K562 (cell line): ENCODE results near the gene PPIL6. TPM values are rescaled to one million over a fixed set of nuclear protein-coding genes. Genes with fewer than 3 reads are reported as not detected.

Experiments used
- BRD9 ChIP-seq: fragments of 450-650 bp; IDR thresholded peaks from 2 replicates; pipeline ENCODE4 v1.6.1; 2018; ENCODE audit warnings: low read depth; ENCODE audit not compliant: partially characterized antibody
- CEBPG ChIP-seq, 3 experiments: fragments of 200-800 bp in 1 of 3; sonication (Bioruptor generic) in 1 of 3; sonication (generic) in 1 of 3; formaldehyde crosslinking in 1 of 3; IDR thresholded peaks in 2 of 3; conservative IDR thresholded peaks in 1 of 3; 2 replicates each; pipeline versions ENCODE4 v1.6.1 to v1.8.0; 2016 to 2022; ENCODE audit warnings: missing compliant biosample characterization in 2 of 3, missing genetic modification characterization in 2 of 3, mild to moderate bottlenecking in 1 of 3, missing genetic modification reagents in 1 of 3
- CHD1 ChIP-seq: fragments of 200-600 bp; sonication (generic); IDR thresholded peaks from one replicate; pipeline ENCODE4 v1.6.1; 2012; ENCODE audit warnings: mild to moderate bottlenecking, moderate library complexity, low read length, inconsistent platforms
- ETV1 ChIP-seq: fragments of 450-650 bp; conservative IDR thresholded peaks from 2 replicates; pipeline ENCODE4 v1.6.1; 2016; ENCODE audit warnings: missing genetic modification characterization, control low read depth, low read depth, missing compliant biosample characterization
- FIP1L1 ChIP-seq: fragments of 200-400 bp; formaldehyde crosslinking; IDR thresholded peaks from 2 replicates; pipeline ENCODE4 v1.6.1; 2018; ENCODE audit warnings: mild to moderate bottlenecking, low read depth, low read length; ENCODE audit not compliant: poor library complexity, severe bottlenecking
- HIVEP1 ChIP-seq: fragments of 250-450 bp; sonication (Bioruptor Pico); IDR thresholded peaks from 2 replicates; pipeline ENCODE4 v1.4.0; 2020; ENCODE audit warnings: mild to moderate bottlenecking
- MBD2 ChIP-seq: sonication (generic); IDR thresholded peaks from 2 replicates; pipeline ENCODE4 v1.6.1; 2016; ENCODE audit warnings: low read depth, borderline replicate concordance
- MTA1 ChIP-seq: fragments of 450-650 bp; IDR thresholded peaks from 2 replicates; pipeline ENCODE4 v1.6.1; 2017; ENCODE audit warnings: borderline replicate concordance
- NR3C1 ChIP-seq: sonication (generic); formaldehyde crosslinking; IDR thresholded peaks from 2 replicates; pipeline ENCODE4 v1.8.1; 2022; ENCODE audit warnings: missing genetic modification reagents
- RFX7 ChIP-seq: fragments of 250-450 bp; sonication (Bioruptor Pico); IDR thresholded peaks from 2 replicates; pipeline ENCODE4 v1.5.1; 2021; ENCODE audit warnings: mild to moderate bottlenecking
- SAP30 ChIP-seq: fragments of 200-600 bp; sonication (generic); IDR thresholded peaks from 2 replicates; pipeline ENCODE4 v1.6.1; 2012; ENCODE audit warnings: borderline replicate concordance, low read depth, mild to moderate bottlenecking, moderate library complexity, low read length, control low read depth, inconsistent platforms; ENCODE audit not compliant: insufficient read depth, poor library complexity, severe bottlenecking
- TAF9B ChIP-seq: fragments of 450-650 bp; IDR thresholded peaks from 2 replicates; pipeline ENCODE4 v1.6.1; 2018; ENCODE audit warnings: mild to moderate bottlenecking; ENCODE audit not compliant: partially characterized antibody
- ZNF3 ChIP-seq: fragments of 250-450 bp; sonication (Bioruptor Pico); IDR thresholded peaks from 2 replicates; pipeline ENCODE4 v1.5.0; 2021; ENCODE audit warnings: mild to moderate bottlenecking, moderate library complexity
- ZNF507 ChIP-seq: conservative IDR thresholded peaks from 2 replicates; pipeline ENCODE4 v1.6.1; 2017; ENCODE audit warnings: missing genetic modification characterization, missing compliant biosample characterization
- ZNF561 ChIP-seq: fragments of 450-650 bp; formaldehyde crosslinking; conservative IDR thresholded peaks from 2 replicates; pipeline ENCODE4 v1.4.0; 2020; ENCODE audit warnings: mild to moderate bottlenecking, moderate library complexity
- ZNF586 ChIP-seq: fragments of 450-650 bp; formaldehyde crosslinking; conservative IDR thresholded peaks from 2 replicates; pipeline ENCODE4 v1.4.0; 2020; ENCODE audit warnings: mild to moderate bottlenecking, moderate library complexity
- polyA plus RNA-seq, 8 experiments: library from polyadenylated mRNA; depleted of rRNA in 4 of 8; stranded (reverse) in 5 of 8; unstranded in 3 of 8; fragments of >200 nt; fragmentation: Nextera tagmentation in 2 of 8; fragmentation: Illumina TruSeq in 1 of 8; extraction: Ambion mirVana in 2 of 8; extraction: Trizol in 1 of 8; gene quantifications; 2 replicates each; pipeline versions ENCODE4 v1.2.1 to v1.2.3, GENCODE V29; 2011 to 2014; ENCODE audit warnings: inconsistent platforms in 1 of 8, missing spikeins in 1 of 8
- total RNA-seq, 7 experiments: library from RNA; depleted of rRNA in 6 of 7; stranded (reverse); fragments of >200 nt in 6 of 7; fragmentation: Illumina TruSeq in 2 of 7; extraction: Trizol in 2 of 7; gene quantifications; 2 replicates each; pipeline versions ENCODE4 v1.2.1 to v1.2.3, GENCODE V29; 2011 to 2021; ENCODE audit warnings: low replicate concordance in 1 of 7
- TF ChIP-seq, protein P1 (sequence below), 2 experiments: fragments of 450-650 bp; IDR thresholded peaks; 2 replicates each; pipeline ENCODE4 v1.6.1; 2016
- TF ChIP-seq, protein P2 (sequence below), 2 experiments: fragments of 450-650 bp; IDR thresholded peaks; 2 replicates each; pipeline ENCODE4 v1.6.1; 2018; ENCODE audit warnings: mild to moderate bottlenecking in 2 of 2, low read depth in 1 of 2; ENCODE audit not compliant: partially characterized antibody in 2 of 2
- TF ChIP-seq, protein P3 (sequence below): fragments of 250-450 bp; sonication (Bioruptor Pico); IDR thresholded peaks from 2 replicates; pipeline ENCODE4 v1.8.0; 2022; ENCODE audit warnings: inconsistent platforms, mild to moderate bottlenecking, moderate library complexity, borderline replicate concordance

PPIL6 gene
- total and polyA plus RNA-seq, 9 of the 15 experiments (the other 6 are each of a cell fraction or from before 2014, with no cell fraction given), result 0.03 to 0.98 (median 0.41) TPM; not detected in 1

GRCh38 chr6:109381061-109381746, 59.2 kb downstream of the PPIL6 start (continued):
- TF ChIP-seq SAP30 (peak; percentile 50), FIP1L1 (no peak), BRD9 (peak; percentile 46), MBD2 (no peak), ZNF3 (CRISPR knock-in tag) (no peak), RFX7 (CRISPR knock-in tag) (no peak), ZNF586 (no peak), MTA1 (no peak), TAF9B (no peak), NR3C1 (CRISPR knock-in tag) (0 out of 2 replicates have a peak, but pooled peaks have one; percentile 20), HIVEP1 (no peak), ETV1 (tag) (peak; percentile 80), ZNF561 (CRISPR knock-in tag) (no peak), CHD1 (peak; percentile 54), CEBPG (CRISPR knock-in tag; IDR thresholded peaks at IDR 0.05) (0 out of 2 replicates have a peak, but pooled peaks have one; percentile 28), CEBPG (tag; conservative IDR thresholded peaks at IDR 0.05 in 1 of 2, IDR thresholded peaks at IDR 0.05 in 1 of 2) (no peak), ZNF507 (no peak)
- TF ChIP-seq, protein P1, sequence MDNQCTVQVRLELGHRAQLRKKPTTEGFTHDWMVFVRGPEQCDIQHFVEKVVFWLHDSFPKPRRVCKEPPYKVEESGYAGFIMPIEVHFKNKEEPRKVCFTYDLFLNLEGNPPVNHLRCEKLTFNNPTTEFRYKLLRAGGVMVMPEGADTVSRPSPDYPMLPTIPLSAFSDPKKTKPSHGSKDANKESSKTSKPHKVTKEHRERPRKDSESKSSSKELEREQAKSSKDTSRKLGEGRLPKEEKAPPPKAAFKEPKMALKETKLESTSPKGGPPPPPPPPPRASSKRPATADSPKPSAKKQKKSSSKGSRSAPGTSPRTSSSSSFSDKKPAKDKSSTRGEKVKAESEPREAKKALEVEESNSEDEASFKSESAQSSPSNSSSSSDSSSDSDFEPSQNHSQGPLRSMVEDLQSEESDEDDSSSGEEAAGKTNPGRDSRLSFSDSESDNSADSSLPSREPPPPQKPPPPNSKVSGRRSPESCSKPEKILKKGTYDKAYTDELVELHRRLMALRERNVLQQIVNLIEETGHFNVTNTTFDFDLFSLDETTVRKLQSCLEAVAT (IDR thresholded peaks at IDR 0.05), result peak in 1 of 2 experiments; percentile 32; a peak in 1 of 4 replicates
- TF ChIP-seq, protein P2, sequence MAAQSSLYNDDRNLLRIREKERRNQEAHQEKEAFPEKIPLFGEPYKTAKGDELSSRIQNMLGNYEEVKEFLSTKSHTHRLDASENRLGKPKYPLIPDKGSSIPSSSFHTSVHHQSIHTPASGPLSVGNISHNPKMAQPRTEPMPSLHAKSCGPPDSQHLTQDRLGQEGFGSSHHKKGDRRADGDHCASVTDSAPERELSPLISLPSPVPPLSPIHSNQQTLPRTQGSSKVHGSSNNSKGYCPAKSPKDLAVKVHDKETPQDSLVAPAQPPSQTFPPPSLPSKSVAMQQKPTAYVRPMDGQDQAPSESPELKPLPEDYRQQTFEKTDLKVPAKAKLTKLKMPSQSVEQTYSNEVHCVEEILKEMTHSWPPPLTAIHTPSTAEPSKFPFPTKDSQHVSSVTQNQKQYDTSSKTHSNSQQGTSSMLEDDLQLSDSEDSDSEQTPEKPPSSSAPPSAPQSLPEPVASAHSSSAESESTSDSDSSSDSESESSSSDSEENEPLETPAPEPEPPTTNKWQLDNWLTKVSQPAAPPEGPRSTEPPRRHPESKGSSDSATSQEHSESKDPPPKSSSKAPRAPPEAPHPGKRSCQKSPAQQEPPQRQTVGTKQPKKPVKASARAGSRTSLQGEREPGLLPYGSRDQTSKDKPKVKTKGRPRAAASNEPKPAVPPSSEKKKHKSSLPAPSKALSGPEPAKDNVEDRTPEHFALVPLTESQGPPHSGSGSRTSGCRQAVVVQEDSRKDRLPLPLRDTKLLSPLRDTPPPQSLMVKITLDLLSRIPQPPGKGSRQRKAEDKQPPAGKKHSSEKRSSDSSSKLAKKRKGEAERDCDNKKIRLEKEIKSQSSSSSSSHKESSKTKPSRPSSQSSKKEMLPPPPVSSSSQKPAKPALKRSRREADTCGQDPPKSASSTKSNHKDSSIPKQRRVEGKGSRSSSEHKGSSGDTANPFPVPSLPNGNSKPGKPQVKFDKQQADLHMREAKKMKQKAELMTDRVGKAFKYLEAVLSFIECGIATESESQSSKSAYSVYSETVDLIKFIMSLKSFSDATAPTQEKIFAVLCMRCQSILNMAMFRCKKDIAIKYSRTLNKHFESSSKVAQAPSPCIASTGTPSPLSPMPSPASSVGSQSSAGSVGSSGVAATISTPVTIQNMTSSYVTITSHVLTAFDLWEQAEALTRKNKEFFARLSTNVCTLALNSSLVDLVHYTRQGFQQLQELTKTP (IDR thresholded peaks at IDR 0.05; ENCODE audit: low read depth in 1 of 2, partially characterized antibody in 2 of 2), result peak in 1 of 2 experiments; percentile 24
- TF ChIP-seq, protein P3, sequence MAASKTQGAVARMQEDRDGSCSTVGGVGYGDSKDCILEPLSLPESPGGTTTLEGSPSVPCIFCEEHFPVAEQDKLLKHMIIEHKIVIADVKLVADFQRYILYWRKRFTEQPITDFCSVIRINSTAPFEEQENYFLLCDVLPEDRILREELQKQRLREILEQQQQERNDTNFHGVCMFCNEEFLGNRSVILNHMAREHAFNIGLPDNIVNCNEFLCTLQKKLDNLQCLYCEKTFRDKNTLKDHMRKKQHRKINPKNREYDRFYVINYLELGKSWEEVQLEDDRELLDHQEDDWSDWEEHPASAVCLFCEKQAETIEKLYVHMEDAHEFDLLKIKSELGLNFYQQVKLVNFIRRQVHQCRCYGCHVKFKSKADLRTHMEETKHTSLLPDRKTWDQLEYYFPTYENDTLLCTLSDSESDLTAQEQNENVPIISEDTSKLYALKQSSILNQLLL (CRISPR knock-in tag), result no peak
